ENCODE results near the gene VPREB1.

GRCh38 chr22:22241554-22241898 lies 3.1 kb upstream of the VPREB1 start:
- TF ChIP-seq CTCF (IDR thresholded peaks at IDR 0.05) (no peak), POLR2AphosphoS5 (IDR thresholded peaks at IDR 0.05) (no peak)
